GM23338 (cell line): ENCODE results near the gene USP37. TPM values are rescaled to one million over a fixed set of nuclear protein-coding genes. Genes with fewer than 3 reads are reported as not detected.

Source experiments
- ATAC-seq: fragments of 200-7000 bp; cut with Tn5 transposase; 3 replicates; pipeline ENCODE4 v1.9.1; 2020
- DNase-seq: peaks from one replicate; pipeline ENCODE4 v3.0.0-alpha.2; 2015; ENCODE audit warnings: low spot score
- H2AFZ ChIP-seq: fragments of 200-600 bp; sonication (generic); 2 replicates; pipeline ENCODE4 v1.8.0; 2016; ENCODE audit warnings: antibody characterized with exemption, mild to moderate bottlenecking, moderate library complexity
- H3F3A ChIP-seq: fragments of 200-600 bp; sonication (generic); replicated peaks from 2 replicates; pipeline ENCODE4 v1.8.0; 2017; ENCODE audit warnings: antibody characterized with exemption, mixed run types, low read depth
- H3K27ac ChIP-seq: fragments of 200-600 bp; sonication (generic); 2 replicates; pipeline ENCODE4 v1.6.1; 2016; ENCODE audit warnings: low read depth
- H3K27me3 ChIP-seq: fragments of 200-600 bp; sonication (generic); 2 replicates; pipeline ENCODE4 v1.8.0; 2016; ENCODE audit warnings: mild to moderate bottlenecking, mixed run types, moderate library complexity; ENCODE audit not compliant: insufficient read depth
- H3K36me3 ChIP-seq: fragments of 200-600 bp; sonication (generic); 2 replicates; pipeline ENCODE4 v1.8.0; 2016; ENCODE audit warnings: mild to moderate bottlenecking; ENCODE audit not compliant: insufficient read depth
- H3K4me1 ChIP-seq: fragments of 200-600 bp; sonication (generic); 2 replicates; pipeline ENCODE4 v1.8.0; 2016; ENCODE audit warnings: mild to moderate bottlenecking, moderate library complexity; ENCODE audit not compliant: insufficient read depth
- H3K4me2 ChIP-seq: fragments of 200-600 bp; sonication (generic); 2 replicates; pipeline ENCODE4 v1.7.1; 2017; ENCODE audit warnings: mixed run types
- H3K4me3 ChIP-seq: fragments of 200-600 bp; sonication (generic); 2 replicates; pipeline ENCODE4 v1.6.1; 2016; ENCODE audit warnings: mixed run types
- H3K79me2 ChIP-seq: fragments of 200-600 bp; sonication (generic); replicated peaks from 2 replicates; pipeline ENCODE4 v1.8.0; 2017; ENCODE audit warnings: mild to moderate bottlenecking; ENCODE audit not compliant: insufficient read depth
- H3K9me2 ChIP-seq: fragments of 200-600 bp; sonication (generic); 2 replicates; pipeline ENCODE4 v1.8.0; 2017; ENCODE audit not compliant: insufficient read depth
- H4K20me1 ChIP-seq: fragments of 200-600 bp; sonication (generic); replicated peaks from 2 replicates; pipeline ENCODE4 v1.8.0; 2017; ENCODE audit warnings: mild to moderate bottlenecking; ENCODE audit not compliant: insufficient read depth
- H3K27ac Mint-ChIP-seq: 2 replicates; pipeline ENCODE4 v1.8.0; 2020; ENCODE audit warnings: inconsistent platforms, mild to moderate bottlenecking, moderate library complexity, mixed read lengths
- H3K27me3 Mint-ChIP-seq: 3 replicates; pipeline ENCODE4 v1.8.0; 2022; ENCODE audit warnings: low read depth, mild to moderate bottlenecking, moderate library complexity, mixed read lengths, inconsistent platforms; ENCODE audit not compliant: insufficient read depth, poor library complexity
- H3K36me3 Mint-ChIP-seq: 3 replicates; pipeline ENCODE4 v1.8.0; 2021; ENCODE audit warnings: low read depth, mild to moderate bottlenecking, inconsistent platforms, moderate library complexity, mixed read lengths
- H3K4me1 Mint-ChIP-seq: 3 replicates; pipeline ENCODE4 v1.8.0; 2020; ENCODE audit warnings: mild to moderate bottlenecking, inconsistent platforms, mixed read lengths
- H3K4me3 Mint-ChIP-seq: 3 replicates; pipeline ENCODE4 v1.8.0; 2021; ENCODE audit warnings: moderate library complexity, mild to moderate bottlenecking, inconsistent platforms, mixed read lengths
- H3K9me3 Mint-ChIP-seq: 3 replicates; pipeline ENCODE4 v1.8.0; 2020; ENCODE audit warnings: moderate library complexity, mild to moderate bottlenecking, inconsistent platforms, mixed read lengths
- CREB1 ChIP-seq: fragments of 250-450 bp; sonication (Bioruptor Pico); IDR thresholded peaks from 2 replicates; pipeline ENCODE4 v1.5.0; 2020; ENCODE audit warnings: low read depth, mild to moderate bottlenecking, moderate library complexity
- EZH2 ChIP-seq: fragments of 200-600 bp; sonication (generic); IDR thresholded peaks from one replicate; pipeline ENCODE4 v1.8.0; 2017; ENCODE audit warnings: antibody characterized with exemption, mild to moderate bottlenecking, low read depth; ENCODE audit not compliant: unreplicated experiment
- JUNB ChIP-seq: IDR thresholded peaks from one replicate; pipeline ENCODE4 v1.6.1; 2016; ENCODE audit warnings: antibody characterized with exemption; ENCODE audit not compliant: unreplicated experiment
- POLR2AphosphoS5 ChIP-seq: IDR thresholded peaks from 2 replicates; pipeline ENCODE4 v1.6.1; 2016; ENCODE audit warnings: antibody characterized with exemption, low read depth
- STAT1 ChIP-seq: IDR thresholded peaks from one replicate; pipeline ENCODE4 v1.6.1; 2016; ENCODE audit warnings: antibody characterized with exemption; ENCODE audit not compliant: unreplicated experiment
- ZNF331 ChIP-seq: fragments of 250-450 bp; sonication (Bioruptor Pico); IDR thresholded peaks from 2 replicates; pipeline ENCODE4 v1.5.0; 2020; ENCODE audit warnings: low read depth, mild to moderate bottlenecking, moderate library complexity
- polyA plus RNA-seq: library from polyadenylated mRNA; unstranded; fragments of >200 nt; fragmentation: Nextera tagmentation; extraction: Ambion mirVana; gene quantifications from 2 replicates; pipeline ENCODE4 v1.2.1, GENCODE V29; 2016
- total RNA-seq: library from RNA; depleted of rRNA; stranded (reverse); fragments of >200 nt; shearing (Covaris generic); gene quantifications from 2 replicates; pipeline ENCODE4 v1.2.3, GENCODE V29; 2014
- TF ChIP-seq, protein P1 (sequence below): IDR thresholded peaks from 2 replicates; pipeline ENCODE4 v1.6.1; 2016; ENCODE audit warnings: antibody characterized with exemption
- TF ChIP-seq, protein P2 (sequence below): IDR thresholded peaks from one replicate; pipeline ENCODE4 v1.6.1; 2018; ENCODE audit warnings: antibody characterized with exemption; ENCODE audit not compliant: unreplicated experiment
- TF ChIP-seq, protein P3 (sequence below), 2 experiments: fragments of 200-600 bp in 1 of 2; sonication (generic) in 1 of 2; conservative IDR thresholded peaks; 2 replicates each; pipeline versions ENCODE4 v1.5.1 to v1.6.1; 2016 to 2017; ENCODE audit warnings: antibody characterized with exemption in 2 of 2, low read depth in 2 of 2, mild to moderate bottlenecking in 2 of 2, moderate library complexity in 1 of 2
- TF ChIP-seq, protein P4 (sequence below): fragments of 250-450 bp; sonication (Bioruptor Pico); IDR thresholded peaks from 2 replicates; pipeline ENCODE4 v1.5.0; 2020; ENCODE audit warnings: mild to moderate bottlenecking, moderate library complexity

USP37 gene
- total and polyA plus RNA-seq, 2 experiments from 2014 or later: 8.2 to 21.0 TPM

DNA sequence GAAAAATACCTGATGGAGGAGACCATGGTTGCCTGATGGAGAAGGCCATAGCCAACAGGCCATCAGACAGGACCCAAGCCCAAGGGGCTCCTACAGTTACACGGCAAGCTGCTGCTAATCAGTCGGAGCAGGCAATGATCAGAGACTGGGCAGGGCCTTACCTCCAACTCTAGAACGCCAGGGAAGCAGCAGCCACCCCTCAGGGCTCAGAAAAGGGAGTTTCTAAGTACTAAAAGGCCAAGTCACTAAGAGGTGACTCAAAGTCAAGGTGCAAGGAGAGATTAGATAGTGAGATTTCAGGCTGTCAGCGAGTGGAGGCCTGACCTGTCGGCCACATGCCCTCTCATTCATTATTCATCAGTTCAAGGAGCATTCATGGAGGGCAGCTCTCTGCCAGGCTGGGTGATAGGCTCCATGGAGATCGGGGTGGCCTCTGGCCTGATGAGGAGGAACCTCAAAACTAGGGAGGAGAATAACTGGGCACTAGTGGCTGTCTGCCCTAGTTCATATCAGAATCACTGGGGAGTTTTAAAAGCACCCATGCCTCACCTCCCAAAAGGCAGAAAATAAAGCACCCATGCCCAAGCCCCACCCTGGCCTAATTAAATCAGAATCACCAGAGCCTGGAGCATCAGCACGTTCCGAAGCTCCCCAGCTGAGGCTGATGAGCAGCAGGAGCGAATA lies 145.6 kb downstream of the USP37 start (continued):
- TF ChIP-seq, protein P1, sequence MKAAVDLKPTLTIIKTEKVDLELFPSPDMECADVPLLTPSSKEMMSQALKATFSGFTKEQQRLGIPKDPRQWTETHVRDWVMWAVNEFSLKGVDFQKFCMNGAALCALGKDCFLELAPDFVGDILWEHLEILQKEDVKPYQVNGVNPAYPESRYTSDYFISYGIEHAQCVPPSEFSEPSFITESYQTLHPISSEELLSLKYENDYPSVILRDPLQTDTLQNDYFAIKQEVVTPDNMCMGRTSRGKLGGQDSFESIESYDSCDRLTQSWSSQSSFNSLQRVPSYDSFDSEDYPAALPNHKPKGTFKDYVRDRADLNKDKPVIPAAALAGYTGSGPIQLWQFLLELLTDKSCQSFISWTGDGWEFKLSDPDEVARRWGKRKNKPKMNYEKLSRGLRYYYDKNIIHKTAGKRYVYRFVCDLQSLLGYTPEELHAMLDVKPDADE: no peak
- TF ChIP-seq, protein P2, sequence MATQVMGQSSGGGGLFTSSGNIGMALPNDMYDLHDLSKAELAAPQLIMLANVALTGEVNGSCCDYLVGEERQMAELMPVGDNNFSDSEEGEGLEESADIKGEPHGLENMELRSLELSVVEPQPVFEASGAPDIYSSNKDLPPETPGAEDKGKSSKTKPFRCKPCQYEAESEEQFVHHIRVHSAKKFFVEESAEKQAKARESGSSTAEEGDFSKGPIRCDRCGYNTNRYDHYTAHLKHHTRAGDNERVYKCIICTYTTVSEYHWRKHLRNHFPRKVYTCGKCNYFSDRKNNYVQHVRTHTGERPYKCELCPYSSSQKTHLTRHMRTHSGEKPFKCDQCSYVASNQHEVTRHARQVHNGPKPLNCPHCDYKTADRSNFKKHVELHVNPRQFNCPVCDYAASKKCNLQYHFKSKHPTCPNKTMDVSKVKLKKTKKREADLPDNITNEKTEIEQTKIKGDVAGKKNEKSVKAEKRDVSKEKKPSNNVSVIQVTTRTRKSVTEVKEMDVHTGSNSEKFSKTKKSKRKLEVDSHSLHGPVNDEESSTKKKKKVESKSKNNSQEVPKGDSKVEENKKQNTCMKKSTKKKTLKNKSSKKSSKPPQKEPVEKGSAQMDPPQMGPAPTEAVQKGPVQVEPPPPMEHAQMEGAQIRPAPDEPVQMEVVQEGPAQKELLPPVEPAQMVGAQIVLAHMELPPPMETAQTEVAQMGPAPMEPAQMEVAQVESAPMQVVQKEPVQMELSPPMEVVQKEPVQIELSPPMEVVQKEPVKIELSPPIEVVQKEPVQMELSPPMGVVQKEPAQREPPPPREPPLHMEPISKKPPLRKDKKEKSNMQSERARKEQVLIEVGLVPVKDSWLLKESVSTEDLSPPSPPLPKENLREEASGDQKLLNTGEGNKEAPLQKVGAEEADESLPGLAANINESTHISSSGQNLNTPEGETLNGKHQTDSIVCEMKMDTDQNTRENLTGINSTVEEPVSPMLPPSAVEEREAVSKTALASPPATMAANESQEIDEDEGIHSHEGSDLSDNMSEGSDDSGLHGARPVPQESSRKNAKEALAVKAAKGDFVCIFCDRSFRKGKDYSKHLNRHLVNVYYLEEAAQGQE: no peak
- TF ChIP-seq EZH2 (no peak), ZNF331 (CRISPR knock-in tag) (no peak), JUNB (no peak), POLR2AphosphoS5 (no peak), STAT1 (no peak)

DNA sequence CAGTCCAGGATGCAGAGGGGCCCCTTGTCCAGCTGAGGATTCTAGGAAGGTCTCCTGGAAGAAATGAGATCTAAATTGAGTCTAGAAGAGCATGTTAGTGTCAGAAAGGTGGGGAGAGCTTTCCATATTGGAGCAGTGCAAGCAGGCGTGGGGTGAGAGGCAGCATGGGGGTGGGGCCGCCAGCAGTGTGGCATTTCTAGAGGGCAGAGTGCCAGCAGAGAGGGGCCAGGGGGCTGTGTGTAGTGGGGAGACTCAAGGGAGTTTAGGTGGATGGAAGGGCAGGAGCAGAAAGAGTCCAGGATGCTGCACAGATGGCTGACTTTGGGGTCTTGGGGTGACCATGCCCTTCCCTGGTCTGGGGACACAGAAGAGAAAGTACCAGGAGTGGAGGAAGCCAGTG lies 147.1 kb downstream of the USP37 start:
- DNase-seq: no peak
- Mint-ChIP-seq H3K27ac (no peak overlapping the region), H3K4me1 (peaks cover 6% of the 10 kb centered on the region; the same call in 2 of the 3 replicates), H3K27me3 (peaks cover 11% of the 10 kb centered on the region), H3K9me3 (no peaks in the 10 kb centered on the region), H3K4me3 (no peak overlapping the region), H3K36me3 (no peaks in the 10 kb centered on the region)
- peaks cover 10% of the 10 kb centered on the region; the same call in 1 of the 2 replicates for H3K4me1 ChIP-seq
- no peak overlapping the region for H3K27ac ChIP-seq
- H3K9me2 ChIP-seq: no peaks in the 10 kb centered on the region
- H4K20me1 ChIP-seq: no peaks in the 10 kb centered on the region
- H3K27me3 ChIP-seq: no peaks in the 10 kb centered on the region
- H3K36me3 ChIP-seq: no peaks in the 10 kb centered on the region
- ATAC-seq: no peak
- no peaks in the 10 kb centered on the region for H3K79me2 ChIP-seq
- no peak overlapping the region for H3K4me3 ChIP-seq
- H2AFZ ChIP-seq: no peak overlapping the region
- H3K4me2 ChIP-seq: no peak overlapping the region
- H3F3A ChIP-seq: no peaks in the 10 kb centered on the region
- TF ChIP-seq, protein P3, sequence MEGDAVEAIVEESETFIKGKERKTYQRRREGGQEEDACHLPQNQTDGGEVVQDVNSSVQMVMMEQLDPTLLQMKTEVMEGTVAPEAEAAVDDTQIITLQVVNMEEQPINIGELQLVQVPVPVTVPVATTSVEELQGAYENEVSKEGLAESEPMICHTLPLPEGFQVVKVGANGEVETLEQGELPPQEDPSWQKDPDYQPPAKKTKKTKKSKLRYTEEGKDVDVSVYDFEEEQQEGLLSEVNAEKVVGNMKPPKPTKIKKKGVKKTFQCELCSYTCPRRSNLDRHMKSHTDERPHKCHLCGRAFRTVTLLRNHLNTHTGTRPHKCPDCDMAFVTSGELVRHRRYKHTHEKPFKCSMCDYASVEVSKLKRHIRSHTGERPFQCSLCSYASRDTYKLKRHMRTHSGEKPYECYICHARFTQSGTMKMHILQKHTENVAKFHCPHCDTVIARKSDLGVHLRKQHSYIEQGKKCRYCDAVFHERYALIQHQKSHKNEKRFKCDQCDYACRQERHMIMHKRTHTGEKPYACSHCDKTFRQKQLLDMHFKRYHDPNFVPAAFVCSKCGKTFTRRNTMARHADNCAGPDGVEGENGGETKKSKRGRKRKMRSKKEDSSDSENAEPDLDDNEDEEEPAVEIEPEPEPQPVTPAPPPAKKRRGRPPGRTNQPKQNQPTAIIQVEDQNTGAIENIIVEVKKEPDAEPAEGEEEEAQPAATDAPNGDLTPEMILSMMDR (conservative IDR thresholded peaks at IDR 0.05; ENCODE audit: low read depth in 2 of 2): no peak
- TF ChIP-seq JUNB (no peak), CREB1 (no peak)
- TF ChIP-seq, protein P4, sequence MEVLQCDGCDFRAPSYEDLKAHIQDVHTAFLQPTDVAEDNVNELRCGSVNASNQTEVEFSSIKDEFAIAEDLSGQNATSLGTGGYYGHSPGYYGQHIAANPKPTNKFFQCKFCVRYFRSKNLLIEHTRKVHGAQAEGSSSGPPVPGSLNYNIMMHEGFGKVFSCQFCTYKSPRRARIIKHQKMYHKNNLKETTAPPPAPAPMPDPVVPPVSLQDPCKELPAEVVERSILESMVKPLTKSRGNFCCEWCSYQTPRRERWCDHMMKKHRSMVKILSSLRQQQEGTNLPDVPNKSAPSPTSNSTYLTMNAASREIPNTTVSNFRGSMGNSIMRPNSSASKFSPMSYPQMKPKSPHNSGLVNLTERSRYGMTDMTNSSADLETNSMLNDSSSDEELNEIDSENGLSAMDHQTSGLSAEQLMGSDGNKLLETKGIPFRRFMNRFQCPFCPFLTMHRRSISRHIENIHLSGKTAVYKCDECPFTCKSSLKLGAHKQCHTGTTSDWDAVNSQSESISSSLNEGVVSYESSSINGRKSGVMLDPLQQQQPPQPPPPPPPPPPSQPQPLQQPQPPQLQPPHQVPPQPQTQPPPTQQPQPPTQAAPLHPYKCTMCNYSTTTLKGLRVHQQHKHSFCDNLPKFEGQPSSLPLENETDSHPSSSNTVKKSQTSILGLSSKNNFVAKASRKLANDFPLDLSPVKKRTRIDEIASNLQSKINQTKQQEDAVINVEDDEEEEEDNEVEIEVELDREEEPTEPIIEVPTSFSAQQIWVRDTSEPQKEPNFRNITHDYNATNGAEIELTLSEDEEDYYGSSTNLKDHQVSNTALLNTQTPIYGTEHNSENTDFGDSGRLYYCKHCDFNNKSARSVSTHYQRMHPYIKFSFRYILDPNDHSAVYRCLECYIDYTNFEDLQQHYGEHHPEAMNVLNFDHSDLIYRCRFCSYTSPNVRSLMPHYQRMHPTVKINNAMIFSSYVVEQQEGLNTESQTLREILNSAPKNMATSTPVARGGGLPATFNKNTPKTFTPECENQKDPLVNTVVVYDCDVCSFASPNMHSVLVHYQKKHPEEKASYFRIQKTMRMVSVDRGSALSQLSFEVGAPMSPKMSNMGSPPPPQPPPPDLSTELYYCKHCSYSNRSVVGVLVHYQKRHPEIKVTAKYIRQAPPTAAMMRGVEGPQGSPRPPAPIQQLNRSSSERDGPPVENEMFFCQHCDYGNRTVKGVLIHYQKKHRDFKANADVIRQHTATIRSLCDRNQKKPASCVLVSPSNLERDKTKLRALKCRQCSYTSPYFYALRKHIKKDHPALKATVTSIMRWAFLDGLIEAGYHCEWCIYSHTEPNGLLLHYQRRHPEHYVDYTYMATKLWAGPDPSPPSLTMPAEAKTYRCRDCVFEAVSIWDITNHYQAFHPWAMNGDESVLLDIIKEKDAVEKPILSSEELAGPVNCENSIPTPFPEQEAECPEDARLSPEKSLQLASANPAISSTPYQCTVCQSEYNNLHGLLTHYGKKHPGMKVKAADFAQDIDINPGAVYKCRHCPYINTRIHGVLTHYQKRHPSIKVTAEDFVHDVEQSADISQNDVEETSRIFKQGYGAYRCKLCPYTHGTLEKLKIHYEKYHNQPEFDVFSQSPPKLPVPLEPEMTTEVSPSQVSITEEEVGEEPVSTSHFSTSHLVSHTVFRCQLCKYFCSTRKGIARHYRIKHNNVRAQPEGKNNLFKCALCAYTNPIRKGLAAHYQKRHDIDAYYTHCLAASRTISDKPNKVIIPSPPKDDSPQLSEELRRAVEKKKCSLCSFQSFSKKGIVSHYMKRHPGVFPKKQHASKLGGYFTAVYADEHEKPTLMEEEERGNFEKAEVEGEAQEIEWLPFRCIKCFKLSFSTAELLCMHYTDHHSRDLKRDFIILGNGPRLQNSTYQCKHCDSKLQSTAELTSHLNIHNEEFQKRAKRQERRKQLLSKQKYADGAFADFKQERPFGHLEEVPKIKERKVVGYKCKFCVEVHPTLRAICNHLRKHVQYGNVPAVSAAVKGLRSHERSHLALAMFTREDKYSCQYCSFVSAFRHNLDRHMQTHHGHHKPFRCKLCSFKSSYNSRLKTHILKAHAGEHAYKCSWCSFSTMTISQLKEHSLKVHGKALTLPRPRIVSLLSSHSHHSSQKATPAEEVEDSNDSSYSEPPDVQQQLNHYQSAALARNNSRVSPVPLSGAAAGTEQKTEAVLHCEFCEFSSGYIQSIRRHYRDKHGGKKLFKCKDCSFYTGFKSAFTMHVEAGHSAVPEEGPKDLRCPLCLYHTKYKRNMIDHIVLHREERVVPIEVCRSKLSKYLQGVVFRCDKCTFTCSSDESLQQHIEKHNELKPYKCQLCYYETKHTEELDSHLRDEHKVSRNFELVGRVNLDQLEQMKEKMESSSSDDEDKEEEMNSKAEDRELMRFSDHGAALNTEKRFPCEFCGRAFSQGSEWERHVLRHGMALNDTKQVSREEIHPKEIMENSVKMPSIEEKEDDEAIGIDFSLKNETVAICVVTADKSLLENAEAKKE (CRISPR knock-in tag): no peak
